Measurements from ENCODE around the gene CD244. TPM values are rescaled to one million over a fixed set of nuclear protein-coding genes. Genes with fewer than 3 reads are reported as not detected.

CD244 gene
- polyA plus RNA-seq, 1 donor from 2014 or later, result not detected

DNA sequence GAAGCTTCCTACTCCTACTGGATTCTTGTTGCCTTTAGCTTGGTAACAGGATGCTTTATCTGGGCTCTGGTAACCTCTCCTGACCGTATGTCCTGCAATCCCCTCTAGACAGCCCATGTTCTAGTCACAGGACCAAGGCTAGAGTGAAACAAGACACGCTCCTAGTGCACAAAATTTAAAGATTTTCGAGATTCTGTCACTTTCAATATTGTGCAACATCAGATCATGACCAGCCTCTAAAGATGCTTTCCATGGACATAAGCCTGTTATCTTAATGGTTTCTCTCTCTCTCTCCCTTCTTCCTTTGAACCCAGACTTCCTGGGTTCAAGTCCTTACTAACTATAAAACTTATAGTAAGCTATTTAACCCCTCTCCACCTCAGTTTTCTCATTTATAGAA lies 68.3 kb downstream of the CD244 start:
- Histone ChIP-seq H3K4me3 (ENCODE audit: low read length) (no peak overlapping the region), H2AFZ (ENCODE audit: low read depth, low read length) (no peak overlapping the region), H3K9ac (ENCODE audit: low read length) (no peak overlapping the region), H3K79me2 (replicated peaks; ENCODE audit: insufficient read depth, low read length) (no peaks in the 10 kb centered on the region), H4K20me1 (ENCODE audit: insufficient read depth) (no peaks in the 10 kb centered on the region), H3F3A (ENCODE audit: insufficient read depth, low read length, poor library complexity, severe bottlenecking) (no peaks in the 10 kb centered on the region), H3K36me3 (ENCODE audit: insufficient read depth, low read length) (no peaks in the 10 kb centered on the region), H3K4me2 (ENCODE audit: low read length) (no peak overlapping the region), H3K9me2 (ENCODE audit: insufficient read depth, low read length) (no peaks in the 10 kb centered on the region), H3K9me3 (ENCODE audit: low read length) (no peaks in the 10 kb centered on the region), H3K27me3 (ENCODE audit: insufficient read depth, low read depth, low read length) (no peaks in the 10 kb centered on the region), H3K27ac (ENCODE audit: low read length) (no peak overlapping the region)
- TF ChIP-seq, protein P1, sequence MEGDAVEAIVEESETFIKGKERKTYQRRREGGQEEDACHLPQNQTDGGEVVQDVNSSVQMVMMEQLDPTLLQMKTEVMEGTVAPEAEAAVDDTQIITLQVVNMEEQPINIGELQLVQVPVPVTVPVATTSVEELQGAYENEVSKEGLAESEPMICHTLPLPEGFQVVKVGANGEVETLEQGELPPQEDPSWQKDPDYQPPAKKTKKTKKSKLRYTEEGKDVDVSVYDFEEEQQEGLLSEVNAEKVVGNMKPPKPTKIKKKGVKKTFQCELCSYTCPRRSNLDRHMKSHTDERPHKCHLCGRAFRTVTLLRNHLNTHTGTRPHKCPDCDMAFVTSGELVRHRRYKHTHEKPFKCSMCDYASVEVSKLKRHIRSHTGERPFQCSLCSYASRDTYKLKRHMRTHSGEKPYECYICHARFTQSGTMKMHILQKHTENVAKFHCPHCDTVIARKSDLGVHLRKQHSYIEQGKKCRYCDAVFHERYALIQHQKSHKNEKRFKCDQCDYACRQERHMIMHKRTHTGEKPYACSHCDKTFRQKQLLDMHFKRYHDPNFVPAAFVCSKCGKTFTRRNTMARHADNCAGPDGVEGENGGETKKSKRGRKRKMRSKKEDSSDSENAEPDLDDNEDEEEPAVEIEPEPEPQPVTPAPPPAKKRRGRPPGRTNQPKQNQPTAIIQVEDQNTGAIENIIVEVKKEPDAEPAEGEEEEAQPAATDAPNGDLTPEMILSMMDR (IDR thresholded peaks at IDR 0.05; ENCODE audit: poor library complexity, severe bottlenecking), result no peak
- TF ChIP-seq, protein P2, sequence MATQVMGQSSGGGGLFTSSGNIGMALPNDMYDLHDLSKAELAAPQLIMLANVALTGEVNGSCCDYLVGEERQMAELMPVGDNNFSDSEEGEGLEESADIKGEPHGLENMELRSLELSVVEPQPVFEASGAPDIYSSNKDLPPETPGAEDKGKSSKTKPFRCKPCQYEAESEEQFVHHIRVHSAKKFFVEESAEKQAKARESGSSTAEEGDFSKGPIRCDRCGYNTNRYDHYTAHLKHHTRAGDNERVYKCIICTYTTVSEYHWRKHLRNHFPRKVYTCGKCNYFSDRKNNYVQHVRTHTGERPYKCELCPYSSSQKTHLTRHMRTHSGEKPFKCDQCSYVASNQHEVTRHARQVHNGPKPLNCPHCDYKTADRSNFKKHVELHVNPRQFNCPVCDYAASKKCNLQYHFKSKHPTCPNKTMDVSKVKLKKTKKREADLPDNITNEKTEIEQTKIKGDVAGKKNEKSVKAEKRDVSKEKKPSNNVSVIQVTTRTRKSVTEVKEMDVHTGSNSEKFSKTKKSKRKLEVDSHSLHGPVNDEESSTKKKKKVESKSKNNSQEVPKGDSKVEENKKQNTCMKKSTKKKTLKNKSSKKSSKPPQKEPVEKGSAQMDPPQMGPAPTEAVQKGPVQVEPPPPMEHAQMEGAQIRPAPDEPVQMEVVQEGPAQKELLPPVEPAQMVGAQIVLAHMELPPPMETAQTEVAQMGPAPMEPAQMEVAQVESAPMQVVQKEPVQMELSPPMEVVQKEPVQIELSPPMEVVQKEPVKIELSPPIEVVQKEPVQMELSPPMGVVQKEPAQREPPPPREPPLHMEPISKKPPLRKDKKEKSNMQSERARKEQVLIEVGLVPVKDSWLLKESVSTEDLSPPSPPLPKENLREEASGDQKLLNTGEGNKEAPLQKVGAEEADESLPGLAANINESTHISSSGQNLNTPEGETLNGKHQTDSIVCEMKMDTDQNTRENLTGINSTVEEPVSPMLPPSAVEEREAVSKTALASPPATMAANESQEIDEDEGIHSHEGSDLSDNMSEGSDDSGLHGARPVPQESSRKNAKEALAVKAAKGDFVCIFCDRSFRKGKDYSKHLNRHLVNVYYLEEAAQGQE (IDR thresholded peaks at IDR 0.05; ENCODE audit: borderline replicate concordance), result no peak
- TF ChIP-seq RAD21 (conservative IDR thresholded peaks at IDR 0.05), result no peak
- no peak for TF ChIP-seq EP300 (conservative IDR thresholded peaks at IDR 0.05; ENCODE audit: poor library complexity, severe bottlenecking)
- no peak for TF ChIP-seq EZH2 (IDR thresholded peaks at IDR 0.05; ENCODE audit: borderline replicate concordance, insufficient read depth, low read length, poor library complexity, severe bottlenecking)
- no peak for TF ChIP-seq POLR2AphosphoS5 (IDR thresholded peaks at IDR 0.05)
- no peak for TF ChIP-seq TAF1 (IDR thresholded peaks at IDR 0.05; ENCODE audit: low read depth)
- TF ChIP-seq MXI1 (conservative IDR thresholded peaks at IDR 0.05; ENCODE audit: poor library complexity, severe bottlenecking), result no peak
- no peak for TF ChIP-seq SMC3 (conservative IDR thresholded peaks at IDR 0.05; ENCODE audit: poor library complexity)

DNA sequence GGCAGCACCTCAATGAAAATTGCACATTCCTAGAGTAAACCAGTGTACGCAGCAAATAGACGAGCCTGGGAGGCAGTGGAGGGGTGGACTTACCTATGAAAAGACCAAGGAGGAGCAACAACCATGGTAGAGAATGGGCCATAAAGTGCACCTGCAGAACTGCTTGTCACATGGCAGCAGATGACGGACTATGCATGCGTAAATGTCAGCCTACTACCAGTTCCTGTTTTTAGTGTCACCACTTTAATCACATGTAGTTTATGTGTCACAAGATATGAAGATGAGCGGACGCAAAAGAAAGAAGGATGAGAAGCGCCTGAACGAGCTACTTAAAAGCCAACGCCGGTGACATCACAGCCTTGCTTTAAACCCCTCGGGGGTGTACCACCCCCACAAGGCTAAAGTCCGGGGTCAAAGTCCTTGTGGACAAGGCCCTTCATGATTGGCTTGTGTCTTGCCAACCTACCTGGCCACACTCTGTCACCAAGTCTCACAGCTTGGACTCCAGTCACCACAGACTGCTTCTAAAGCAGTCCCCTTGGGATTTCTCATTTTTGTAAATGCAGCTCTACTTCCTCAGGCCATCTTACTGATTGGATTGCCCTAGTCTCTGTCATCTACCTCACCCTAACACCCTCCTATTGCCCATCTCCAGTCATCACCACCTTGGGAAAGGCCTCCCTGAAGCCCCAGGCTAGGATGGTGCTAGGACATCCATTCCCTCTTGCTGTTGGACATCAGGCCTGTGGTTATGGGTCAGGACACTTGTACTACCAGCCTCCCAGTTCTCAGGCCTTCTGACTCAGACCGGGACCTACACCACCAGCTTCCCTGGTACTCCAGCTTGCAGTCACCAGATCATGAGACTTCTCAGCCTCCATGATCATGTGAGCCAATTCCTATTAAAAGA lies 72.7 kb downstream of the CD244 start:
- no peak overlapping the region for H3K27ac ChIP-seq (ENCODE audit: low read length)
- no peaks in the 10 kb centered on the region for H3K36me3 ChIP-seq (ENCODE audit: insufficient read depth, low read length)
- H3K9ac ChIP-seq (ENCODE audit: low read length), result no peak overlapping the region
- TF ChIP-seq EZH2 (IDR thresholded peaks at IDR 0.05; ENCODE audit: borderline replicate concordance, insufficient read depth, low read length, poor library complexity, severe bottlenecking) (no peak), EP300 (conservative IDR thresholded peaks at IDR 0.05; ENCODE audit: poor library complexity, severe bottlenecking) (no peak), RAD21 (conservative IDR thresholded peaks at IDR 0.05) (no peak), SMC3 (conservative IDR thresholded peaks at IDR 0.05; ENCODE audit: poor library complexity) (no peak), POLR2AphosphoS5 (IDR thresholded peaks at IDR 0.05) (no peak), MXI1 (conservative IDR thresholded peaks at IDR 0.05; ENCODE audit: poor library complexity, severe bottlenecking) (no peak), TAF1 (IDR thresholded peaks at IDR 0.05; ENCODE audit: low read depth) (no peak)
- TF ChIP-seq, protein P2 (IDR thresholded peaks at IDR 0.05; ENCODE audit: borderline replicate concordance), result no peak
- TF ChIP-seq, protein P1 (IDR thresholded peaks at IDR 0.05; ENCODE audit: poor library complexity, severe bottlenecking), result no peak
- H3K27me3 ChIP-seq (ENCODE audit: insufficient read depth, low read depth, low read length), result no peaks in the 10 kb centered on the region
- H2AFZ ChIP-seq (ENCODE audit: low read depth, low read length), result no peak overlapping the region
- H4K20me1 ChIP-seq (ENCODE audit: insufficient read depth), result no peaks in the 10 kb centered on the region
- no peaks in the 10 kb centered on the region for H3K79me2 ChIP-seq (replicated peaks; ENCODE audit: insufficient read depth, low read length)
- no peaks in the 10 kb centered on the region for H3K9me2 ChIP-seq (ENCODE audit: insufficient read depth, low read length)
- H3K9me3 ChIP-seq (ENCODE audit: low read length), result no peaks in the 10 kb centered on the region
- no peak overlapping the region for H3K4me2 ChIP-seq (ENCODE audit: low read length)
- H3F3A ChIP-seq (ENCODE audit: insufficient read depth, low read length, poor library complexity, severe bottlenecking), result no peaks in the 10 kb centered on the region
- H3K4me3 ChIP-seq (ENCODE audit: low read length), result no peak overlapping the region

All from neural cell (in vitro differentiated cells).